ENCODE results near the gene SARDH.

DNA sequence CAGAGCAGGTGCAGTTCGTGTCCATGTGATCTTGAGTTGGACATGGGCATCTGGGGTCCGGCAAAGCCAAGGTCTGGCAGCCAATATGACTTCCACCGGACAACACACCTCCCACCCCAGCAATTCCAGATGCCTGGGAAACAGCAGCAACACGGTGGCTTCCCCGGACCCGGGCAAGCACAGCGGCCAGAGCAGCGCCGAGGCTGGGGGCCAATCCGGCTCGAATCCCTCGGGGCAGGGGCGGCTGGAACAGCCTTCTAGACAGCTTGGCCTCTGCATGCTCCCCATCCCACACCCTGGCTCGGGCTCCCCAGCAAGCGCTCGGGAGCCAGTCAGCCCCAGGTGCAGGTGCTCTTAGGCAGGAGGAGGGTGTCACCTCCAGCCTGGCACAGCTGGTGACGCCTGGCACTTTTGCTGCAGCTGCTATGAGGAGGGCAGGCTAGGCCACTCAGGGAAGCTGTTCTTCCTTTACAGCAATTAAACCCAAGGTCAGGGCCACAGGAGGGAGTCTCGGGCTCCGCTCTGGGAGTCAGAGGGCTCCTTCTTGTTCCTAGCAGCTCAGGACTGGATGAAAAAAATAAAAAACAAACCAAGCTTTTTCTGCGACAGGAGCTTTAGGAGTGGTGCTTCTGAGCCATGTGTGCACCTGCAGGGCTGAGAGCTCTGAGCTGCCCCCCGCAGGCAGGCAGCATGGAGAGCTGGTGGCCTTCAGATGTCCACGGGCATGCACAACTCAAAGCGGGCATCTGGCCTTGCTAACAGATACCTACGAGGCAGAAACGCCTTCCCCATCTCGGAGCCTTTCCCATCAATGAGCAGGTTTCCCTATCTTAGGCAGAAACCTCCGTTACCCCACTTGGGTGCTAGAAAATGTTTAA lies 73.7 kb downstream of the SARDH start:
- TF ChIP-seq, protein P1, sequence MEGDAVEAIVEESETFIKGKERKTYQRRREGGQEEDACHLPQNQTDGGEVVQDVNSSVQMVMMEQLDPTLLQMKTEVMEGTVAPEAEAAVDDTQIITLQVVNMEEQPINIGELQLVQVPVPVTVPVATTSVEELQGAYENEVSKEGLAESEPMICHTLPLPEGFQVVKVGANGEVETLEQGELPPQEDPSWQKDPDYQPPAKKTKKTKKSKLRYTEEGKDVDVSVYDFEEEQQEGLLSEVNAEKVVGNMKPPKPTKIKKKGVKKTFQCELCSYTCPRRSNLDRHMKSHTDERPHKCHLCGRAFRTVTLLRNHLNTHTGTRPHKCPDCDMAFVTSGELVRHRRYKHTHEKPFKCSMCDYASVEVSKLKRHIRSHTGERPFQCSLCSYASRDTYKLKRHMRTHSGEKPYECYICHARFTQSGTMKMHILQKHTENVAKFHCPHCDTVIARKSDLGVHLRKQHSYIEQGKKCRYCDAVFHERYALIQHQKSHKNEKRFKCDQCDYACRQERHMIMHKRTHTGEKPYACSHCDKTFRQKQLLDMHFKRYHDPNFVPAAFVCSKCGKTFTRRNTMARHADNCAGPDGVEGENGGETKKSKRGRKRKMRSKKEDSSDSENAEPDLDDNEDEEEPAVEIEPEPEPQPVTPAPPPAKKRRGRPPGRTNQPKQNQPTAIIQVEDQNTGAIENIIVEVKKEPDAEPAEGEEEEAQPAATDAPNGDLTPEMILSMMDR (IDR thresholded peaks at IDR 0.05), result no peak
- TF ChIP-seq EP300 (IDR thresholded peaks at IDR 0.05) (no peak), POLR2A (IDR thresholded peaks at IDR 0.05; ENCODE audit: low read depth) (no peak), POLR2AphosphoS5 (IDR thresholded peaks at IDR 0.05) (no peak)

All from esophagus muscularis mucosa (tissue), 4 donors.